ENCODE results near the gene NLRP8. TPM values are rescaled to one million over a fixed set of nuclear protein-coding genes. Genes with fewer than 3 reads are reported as not detected.

Gene NLRP8
- total RNA-seq (2022) (not detected in 2 replicates), Bru-seq, nascent RNA (not detected), BruChase-seq, experiment 1, labeled RNA remaining after a 6-hour chase (not detected), BruChase-seq, experiment 2, labeled RNA remaining after a 2-hour chase (not detected)
- long read RNA-seq: 0 reads

- no TSS peak for BruUV-seq (replicated peaks)
- H3K9me3 Mint-ChIP-seq (ENCODE audit: low read depth, unreplicated experiment): peaks cover 14% of the 10 kb centered on the region
- no peak for TF ChIP-seq CTCF (IDR thresholded peaks at IDR 0.05; ENCODE audit: unreplicated experiment)
- no peaks in the 10 kb centered on the region for H3K36me3 Mint-ChIP-seq (ENCODE audit: insufficient read depth, unreplicated experiment)
- H3K4me1 Mint-ChIP-seq (ENCODE audit: low read depth, unreplicated experiment): no peaks in the 10 kb centered on the region
- intact Hi-C loops (cut with micrococcal nuclease; ENCODE audit: unreplicated experiment): no loop called here
- no peak within 1 kb of the TSS for H3K27ac Mint-ChIP-seq (ENCODE audit: unreplicated experiment)
- CTCF ChIA-PET: no interaction called here
- no peaks in the 10 kb centered on the region for H3K27me3 Mint-ChIP-seq (ENCODE audit: unreplicated experiment)
- no peak for DNase-seq
- no peak within 1 kb of the TSS for H3K4me3 Mint-ChIP-seq (ENCODE audit: low read depth, unreplicated experiment)
These were observed at the start of gene NLRP8 for GRCh38 chr19:55947532-55947931. TSS of gene NLRP8 (plus strand) at chr19:55947832.

GRCh38 chr19:55898911-55899310, 48.7 kb upstream of the NLRP8 start:
- no peak for TF ChIP-seq CTCF (IDR thresholded peaks at IDR 0.05; ENCODE audit: unreplicated experiment)
- H3K4me3 Mint-ChIP-seq (ENCODE audit: low read depth, unreplicated experiment): no peak overlapping the region
- H3K36me3 Mint-ChIP-seq (ENCODE audit: insufficient read depth, unreplicated experiment): peaks cover 5% of the 10 kb centered on the region
- CTCF ChIA-PET: no interaction called here
- no TSS peak for BruUV-seq (replicated peaks)
- DNase-seq: no peak
- no peak overlapping the region for H3K27ac Mint-ChIP-seq (ENCODE audit: unreplicated experiment)
- H3K27me3 Mint-ChIP-seq (ENCODE audit: unreplicated experiment): no peaks in the 10 kb centered on the region
- no peaks in the 10 kb centered on the region for H3K4me1 Mint-ChIP-seq (ENCODE audit: low read depth, unreplicated experiment)
- intact Hi-C loops (cut with micrococcal nuclease; ENCODE audit: unreplicated experiment): no loop called here
- H3K9me3 Mint-ChIP-seq (ENCODE audit: low read depth, unreplicated experiment): peaks cover 9% of the 10 kb centered on the region

- no TSS peak for BruUV-seq (replicated peaks)
- CTCF ChIA-PET: interaction anchor here (0.5 kb wide), 1 partner anchor 162 kb away, joined by 5 read pairs; no protein-coding TSS in a partner anchor
- peaks cover 15% of the 10 kb centered on the region for H3K9me3 Mint-ChIP-seq (ENCODE audit: low read depth, unreplicated experiment)
These were observed 46.1 kb upstream of the NLRP8 start for GRCh38 chr19:55901369-55902079.

GRCh38 chr19:55902080-55902751, 45.4 kb upstream of the NLRP8 start:
- no peaks in the 10 kb centered on the region for H3K4me1 Mint-ChIP-seq (ENCODE audit: low read depth, unreplicated experiment)
- DNase-seq: no peak

More at GRCh38 chr19:55901369-55902079, 46.1 kb upstream of the NLRP8 start:
- Mint-ChIP-seq H3K27me3 (ENCODE audit: unreplicated experiment) (no peaks in the 10 kb centered on the region), H3K36me3 (ENCODE audit: insufficient read depth, unreplicated experiment) (no peaks in the 10 kb centered on the region), H3K27ac (ENCODE audit: unreplicated experiment) (no peak overlapping the region), H3K4me1 (ENCODE audit: low read depth, unreplicated experiment) (no peaks in the 10 kb centered on the region), H3K4me3 (ENCODE audit: low read depth, unreplicated experiment) (no peak overlapping the region)
- intact Hi-C loops (cut with micrococcal nuclease; ENCODE audit: unreplicated experiment): no loop called here
- TF ChIP-seq CTCF (IDR thresholded peaks at IDR 0.05; ENCODE audit: unreplicated experiment): no peak
- no peak for DNase-seq

More at GRCh38 chr19:55902080-55902751, 45.4 kb upstream of the NLRP8 start:
- CTCF ChIA-PET: interaction anchor here (0.5 kb wide), 1 partner anchor 161 kb away, joined by 5 read pairs; no protein-coding TSS in a partner anchor
- Mint-ChIP-seq H3K4me3 (ENCODE audit: low read depth, unreplicated experiment) (no peak overlapping the region), H3K9me3 (ENCODE audit: low read depth, unreplicated experiment) (peaks cover 15% of the 10 kb centered on the region), H3K27me3 (ENCODE audit: unreplicated experiment) (no peaks in the 10 kb centered on the region), H3K36me3 (ENCODE audit: insufficient read depth, unreplicated experiment) (no peaks in the 10 kb centered on the region), H3K27ac (ENCODE audit: unreplicated experiment) (no peak overlapping the region)
- no peak for TF ChIP-seq CTCF (IDR thresholded peaks at IDR 0.05; ENCODE audit: unreplicated experiment)
- intact Hi-C loops (cut with micrococcal nuclease; ENCODE audit: unreplicated experiment): no loop called here
- no TSS peak for BruUV-seq (replicated peaks)

Data from Calu3 (cell line).